ENCODE data around the gene AMFR.

DNA sequence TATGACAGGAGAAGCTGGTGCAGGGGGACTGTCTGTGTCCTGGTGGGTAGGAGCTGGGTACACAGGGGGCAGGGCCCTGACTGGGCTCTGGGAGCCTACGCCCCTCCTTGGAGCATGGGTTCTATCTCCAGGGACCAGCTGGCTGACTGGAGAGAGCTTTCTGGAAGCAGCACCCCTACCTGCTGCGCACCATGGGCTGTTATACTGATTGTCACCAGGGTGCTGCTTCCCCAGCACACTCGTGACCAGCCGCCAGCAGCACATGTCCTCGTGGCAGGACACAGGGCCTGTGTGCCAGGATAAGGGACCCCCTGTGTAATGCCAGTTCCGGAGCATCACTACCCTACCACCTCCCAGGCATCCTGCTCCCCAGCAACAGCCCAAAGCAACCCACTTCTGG lies 106.0 kb downstream of the AMFR start:
- no peak for TF ChIP-seq GATA2 (IDR thresholded peaks at IDR 0.05; ENCODE audit: low read depth, low read length)
- TF ChIP-seq GATA3 (IDR thresholded peaks at IDR 0.05; ENCODE audit: low read depth, low read length), result no peak
